Chondrocyte (in vitro differentiated cells): Measurements from ENCODE around the gene CSNK2A1. TPM values are rescaled to one million over a fixed set of nuclear protein-coding genes. Genes with fewer than 3 reads are reported as not detected.

Experiments
- DNase-seq: peaks from one replicate; pipeline ENCODE4 v3.0.0; 2021; ENCODE audit warnings: mixed read lengths, low spot score
- H3K27ac Mint-ChIP-seq: one replicate; pipeline ENCODE4 v1.8.0; 2021; ENCODE audit warnings: mild to moderate bottlenecking, moderate library complexity, mixed read lengths; ENCODE audit not compliant: unreplicated experiment
- H3K27me3 Mint-ChIP-seq: 2 replicates; pipeline ENCODE4 v1.8.0; 2021; ENCODE audit warnings: low read depth, mixed read lengths
- H3K36me3 Mint-ChIP-seq: 2 replicates; pipeline ENCODE4 v1.8.0; 2021; ENCODE audit warnings: low read depth, mixed read lengths
- H3K4me1 Mint-ChIP-seq: 2 replicates; pipeline ENCODE4 v1.8.0; 2021; ENCODE audit warnings: low read depth, mild to moderate bottlenecking, mixed read lengths
- H3K4me3 Mint-ChIP-seq: one replicate; pipeline ENCODE4 v1.8.0; 2021; ENCODE audit warnings: mild to moderate bottlenecking, moderate library complexity, mixed read lengths; ENCODE audit not compliant: unreplicated experiment
- H3K9me3 Mint-ChIP-seq: 2 replicates; pipeline ENCODE4 v1.8.0; 2021; ENCODE audit warnings: low read depth, mixed read lengths
- total RNA-seq: library from RNA; stranded (reverse); gene quantifications from 3 replicates; pipeline ENCODE4 v1.2.1, GENCODE V29; 2021
- TF ChIP-seq, protein P1 (sequence below): fragments of 200-600 bp; sonication (generic); IDR thresholded peaks from 2 replicates; pipeline ENCODE4 v1.5.0; 2021; ENCODE audit warnings: antibody characterized with exemption, mild to moderate bottlenecking, moderate library complexity

The CSNK2A1 gene
- total RNA-seq, 1 donor from 2014 or later, result 122 TPM

DNA sequence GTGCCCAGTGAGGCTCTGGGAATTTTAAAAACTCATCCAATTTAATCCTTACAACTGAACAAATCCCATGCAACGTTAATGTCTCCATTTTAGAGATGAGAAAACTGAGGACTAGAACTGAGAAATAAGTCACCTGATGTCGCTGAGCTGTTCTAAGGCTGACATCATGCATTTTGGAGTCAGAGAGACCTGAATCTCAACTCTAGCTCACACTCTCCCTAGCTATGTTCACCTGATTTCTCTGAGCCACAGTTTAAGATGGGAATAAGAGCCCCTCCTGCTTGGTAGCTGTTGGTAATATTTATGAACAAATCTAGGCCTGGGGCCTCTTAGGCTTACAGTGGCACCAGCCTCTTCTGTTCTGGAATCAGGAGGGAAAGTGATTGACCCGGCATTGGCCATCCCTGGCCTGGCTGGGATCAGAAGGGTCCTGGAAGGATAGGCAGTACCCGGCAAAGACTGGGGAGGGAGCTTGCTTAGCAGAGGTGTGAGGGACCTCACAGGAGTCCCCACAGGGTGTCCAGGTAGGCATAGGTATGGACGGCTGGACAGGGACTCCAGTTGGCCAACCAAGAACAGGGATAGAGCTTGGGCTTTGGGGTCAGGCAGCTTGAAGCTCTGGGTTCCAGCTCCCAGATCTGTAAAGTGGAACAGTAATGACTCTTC lies 18.8 kb upstream of the CSNK2A1 start:
- no peaks in the 10 kb centered on the region for H3K4me1 Mint-ChIP-seq
- TF ChIP-seq, protein P1, sequence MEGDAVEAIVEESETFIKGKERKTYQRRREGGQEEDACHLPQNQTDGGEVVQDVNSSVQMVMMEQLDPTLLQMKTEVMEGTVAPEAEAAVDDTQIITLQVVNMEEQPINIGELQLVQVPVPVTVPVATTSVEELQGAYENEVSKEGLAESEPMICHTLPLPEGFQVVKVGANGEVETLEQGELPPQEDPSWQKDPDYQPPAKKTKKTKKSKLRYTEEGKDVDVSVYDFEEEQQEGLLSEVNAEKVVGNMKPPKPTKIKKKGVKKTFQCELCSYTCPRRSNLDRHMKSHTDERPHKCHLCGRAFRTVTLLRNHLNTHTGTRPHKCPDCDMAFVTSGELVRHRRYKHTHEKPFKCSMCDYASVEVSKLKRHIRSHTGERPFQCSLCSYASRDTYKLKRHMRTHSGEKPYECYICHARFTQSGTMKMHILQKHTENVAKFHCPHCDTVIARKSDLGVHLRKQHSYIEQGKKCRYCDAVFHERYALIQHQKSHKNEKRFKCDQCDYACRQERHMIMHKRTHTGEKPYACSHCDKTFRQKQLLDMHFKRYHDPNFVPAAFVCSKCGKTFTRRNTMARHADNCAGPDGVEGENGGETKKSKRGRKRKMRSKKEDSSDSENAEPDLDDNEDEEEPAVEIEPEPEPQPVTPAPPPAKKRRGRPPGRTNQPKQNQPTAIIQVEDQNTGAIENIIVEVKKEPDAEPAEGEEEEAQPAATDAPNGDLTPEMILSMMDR, result no peak
- DNase-seq, result no peak
- no peak overlapping the region for H3K27ac Mint-ChIP-seq
- no peaks in the 10 kb centered on the region for H3K36me3 Mint-ChIP-seq
- H3K27me3 Mint-ChIP-seq, result peaks cover 39% of the 10 kb centered on the region
- H3K9me3 Mint-ChIP-seq, result no peaks in the 10 kb centered on the region
- no peak overlapping the region for H3K4me3 Mint-ChIP-seq

- DNase-seq, result no peak
- H3K36me3 Mint-ChIP-seq, result no peaks in the 10 kb centered on the region
These were observed 18.0 kb upstream of the CSNK2A1 start for GRCh38 chr20:561437-562231.

GRCh38 chr20:560680-561079 lies 17.1 kb upstream of the CSNK2A1 start:
- TF ChIP-seq, protein P1, result peak; percentile 19
- peaks cover 3% of the 10 kb centered on the region for H3K4me1 Mint-ChIP-seq
- H3K4me3 Mint-ChIP-seq, result no peak overlapping the region
- H3K36me3 Mint-ChIP-seq, result no peaks in the 10 kb centered on the region
- no peak overlapping the region for H3K27ac Mint-ChIP-seq
- DNase-seq, result no peak
- peaks cover 37% of the 10 kb centered on the region for H3K27me3 Mint-ChIP-seq
- H3K9me3 Mint-ChIP-seq, result no peaks in the 10 kb centered on the region

More at GRCh38 chr20:561437-562231, 18.0 kb upstream of the CSNK2A1 start:
- H3K27me3 Mint-ChIP-seq, result peaks cover 35% of the 10 kb centered on the region
- H3K4me3 Mint-ChIP-seq, result no peak overlapping the region
- TF ChIP-seq, protein P1, result peak; percentile 96
- no peaks in the 10 kb centered on the region for H3K4me1 Mint-ChIP-seq
- H3K9me3 Mint-ChIP-seq, result no peaks in the 10 kb centered on the region
- no peak overlapping the region for H3K27ac Mint-ChIP-seq

DNA sequence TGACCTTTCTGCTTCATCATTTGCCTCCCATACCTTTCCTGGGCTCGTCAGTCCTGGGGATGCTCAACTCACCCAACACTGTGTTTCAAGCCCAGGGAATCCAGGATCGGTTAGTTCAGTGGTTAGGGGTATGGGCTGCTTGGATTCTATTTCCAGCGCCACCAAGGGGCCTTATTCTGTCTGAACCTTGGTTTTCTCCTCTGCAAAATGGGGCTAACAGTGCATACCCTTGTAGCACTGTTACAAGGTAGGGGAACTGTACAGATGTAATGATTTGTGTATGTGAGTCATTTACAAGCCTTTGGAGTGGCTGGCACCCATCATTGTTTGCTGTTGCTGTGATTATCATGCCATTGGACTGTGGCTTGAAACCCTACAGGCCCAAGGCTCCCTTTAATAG lies 14.5 kb upstream of the CSNK2A1 start:
- Mint-ChIP-seq H3K4me1 (peaks cover 3% of the 10 kb centered on the region), H3K9me3 (no peaks in the 10 kb centered on the region), H3K36me3 (peaks cover 2% of the 10 kb centered on the region), H3K4me3 (no peak overlapping the region), H3K27me3 (peaks cover 46% of the 10 kb centered on the region), H3K27ac (no peak overlapping the region)
- no peak for DNase-seq
- TF ChIP-seq, protein P1, result no peak

DNA sequence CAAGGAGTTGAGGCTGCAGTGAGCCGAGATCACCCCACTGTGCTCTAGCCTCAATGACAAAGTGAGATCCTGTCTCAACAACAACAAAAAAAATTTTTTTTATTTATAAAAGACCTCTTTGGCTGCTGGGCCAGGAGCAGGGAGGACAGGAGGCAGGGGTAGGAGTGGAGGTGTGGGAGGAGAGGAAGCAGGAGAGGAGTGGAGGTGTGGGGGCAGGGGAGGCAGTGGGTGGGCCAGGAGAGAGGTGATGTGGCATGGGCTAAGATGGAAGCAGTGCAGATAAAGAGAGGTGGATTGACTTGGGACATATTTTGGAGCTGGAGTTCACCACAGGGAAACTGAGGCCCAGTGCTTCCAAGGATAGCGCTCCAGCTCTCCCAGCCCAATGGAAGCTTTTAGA lies 13.4 kb upstream of the CSNK2A1 start:
- Mint-ChIP-seq H3K27ac (no peak overlapping the region), H3K4me3 (no peak overlapping the region), H3K27me3 (peaks cover 50% of the 10 kb centered on the region), H3K9me3 (no peaks in the 10 kb centered on the region), H3K36me3 (peaks cover 2% of the 10 kb centered on the region), H3K4me1 (peaks cover 3% of the 10 kb centered on the region)
- TF ChIP-seq, protein P1, result no peak
- DNase-seq, result no peak
